ENCODE measurements around the gene CMC1.

CMC1 gene

GRCh38 chr3:28315711-28316110, 74.3 kb downstream of the CMC1 start:
- H3K4me3 ChIP-seq (ENCODE audit: low read depth, low read length): no peak overlapping the region
- DNase-seq (ENCODE audit: low read depth): no peak
- no peak for TF ChIP-seq CTCF (IDR thresholded peaks at IDR 0.05; ENCODE audit: insufficient read depth, low read depth, low read length, missing control alignments)

- no peak for DNase-seq (ENCODE audit: low read depth)
- H3K4me3 ChIP-seq (ENCODE audit: low read depth, low read length): no peak overlapping the region
- TF ChIP-seq CTCF (IDR thresholded peaks at IDR 0.05; ENCODE audit: insufficient read depth, low read depth, low read length, missing control alignments): no peak
Observed at GRCh38 chr3:28316226-28316625, 74.8 kb downstream of the CMC1 start.

GRCh38 chr3:28317438-28318022, 76.1 kb downstream of the CMC1 start:
- peak; percentile 54 for TF ChIP-seq CTCF (IDR thresholded peaks at IDR 0.05; ENCODE audit: insufficient read depth, low read depth, low read length, missing control alignments)
- no peak overlapping the region for H3K4me3 ChIP-seq (ENCODE audit: low read depth, low read length)
- peak; percentile 62 for DNase-seq (ENCODE audit: low read depth)

- no peak for DNase-seq (ENCODE audit: low read depth)
- TF ChIP-seq CTCF (IDR thresholded peaks at IDR 0.05; ENCODE audit: insufficient read depth, low read depth, low read length, missing control alignments): no peak
- no peak overlapping the region for H3K4me3 ChIP-seq (ENCODE audit: low read depth, low read length)
Observed at GRCh38 chr3:28320981-28321380, 79.6 kb downstream of the CMC1 start.

GRCh38 chr3:28322464-28322863, 81.0 kb downstream of the CMC1 start:
- no peak overlapping the region for H3K4me3 ChIP-seq (ENCODE audit: low read depth, low read length)
- DNase-seq (ENCODE audit: low read depth): no peak
- TF ChIP-seq CTCF (IDR thresholded peaks at IDR 0.05; ENCODE audit: insufficient read depth, low read depth, low read length, missing control alignments): no peak

- no peak for TF ChIP-seq CTCF (IDR thresholded peaks at IDR 0.05; ENCODE audit: insufficient read depth, low read depth, low read length, missing control alignments)
- no peak overlapping the region for H3K4me3 ChIP-seq (ENCODE audit: low read depth, low read length)
- peak; percentile 57 for DNase-seq (ENCODE audit: low read depth)
Observed at GRCh38 chr3:28326458-28326926, 85.1 kb downstream of the CMC1 start.

Measured in GM12865 (cell line).